IPS-20b (cell line): ENCODE measurements around the gene KRT84.
"Not testable (repeated sequence)": the region's sequence is repeated elsewhere in the genome, so short reads cannot be mapped to it uniquely, and the experiment has no call there.

ENCODE experiments used
- H3K27ac ChIP-seq: one replicate; pipeline ENCODE4 v1.5.1; 2013; ENCODE audit warnings: low read length
- H3K27me3 ChIP-seq: 2 replicates; pipeline ENCODE4 v1.6.1; 2013; ENCODE audit warnings: mild to moderate bottlenecking, low read length, inconsistent platforms; ENCODE audit not compliant: insufficient read depth
- H3K36me3 ChIP-seq: 2 replicates; pipeline ENCODE4 v1.6.1; 2013; ENCODE audit warnings: low read depth, mild to moderate bottlenecking, inconsistent platforms, low read length, moderate library complexity; ENCODE audit not compliant: insufficient read depth
- H3K4me1 ChIP-seq: 2 replicates; pipeline ENCODE4 v1.6.1; 2013; ENCODE audit warnings: mild to moderate bottlenecking, control low read depth, inconsistent platforms, low read length, moderate library complexity; ENCODE audit not compliant: insufficient read depth
- H3K4me3 ChIP-seq: 2 replicates; pipeline ENCODE4 v1.5.1; 2013; ENCODE audit warnings: mild to moderate bottlenecking, low read length, inconsistent platforms
- H3K9ac ChIP-seq: 2 replicates; pipeline ENCODE4 v1.6.1; 2013; ENCODE audit warnings: low read depth, mild to moderate bottlenecking, inconsistent platforms, low read length, moderate library complexity
- H3K9me3 ChIP-seq: 2 replicates; pipeline ENCODE4 v1.6.1; 2013; ENCODE audit warnings: mild to moderate bottlenecking, low read depth, low read length, inconsistent platforms; ENCODE audit not compliant: insufficient read depth

Gene KRT84

GRCh38 chr12:52423035-52423434, 37.6 kb upstream of the KRT84 start:
- no peak overlapping the region for H3K9ac ChIP-seq
- H3K4me1 ChIP-seq = no peaks in the 10 kb centered on the region
- no peaks in the 10 kb centered on the region for H3K27me3 ChIP-seq
- H3K9me3 ChIP-seq = no peaks in the 10 kb centered on the region
- no peaks in the 10 kb centered on the region for H3K36me3 ChIP-seq
- no peak overlapping the region for H3K27ac ChIP-seq
- H3K4me3 ChIP-seq = no peak overlapping the region

DNA sequence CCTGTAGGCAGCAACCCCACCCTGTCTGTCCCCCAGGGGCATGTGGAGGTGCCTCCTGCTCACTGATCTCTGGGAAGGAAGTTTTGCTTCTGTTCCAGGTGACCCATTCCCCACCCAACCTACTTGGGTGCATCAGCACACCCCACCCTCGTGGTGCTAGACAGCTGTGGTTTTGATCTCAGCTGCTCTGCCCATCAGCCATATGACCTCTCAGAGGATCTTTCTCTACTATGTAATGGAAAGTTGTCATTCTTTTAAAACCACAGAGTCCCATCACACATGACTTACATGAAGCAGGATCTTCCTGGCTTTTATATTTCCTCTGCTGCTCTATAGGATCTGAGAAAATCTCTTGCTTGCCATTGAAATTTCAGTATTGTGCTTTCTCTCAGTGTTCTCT, 34.2 kb upstream of the KRT84 start:
- no peaks in the 10 kb centered on the region for H3K9me3 ChIP-seq
- H3K4me3 ChIP-seq = no peak overlapping the region

DNA sequence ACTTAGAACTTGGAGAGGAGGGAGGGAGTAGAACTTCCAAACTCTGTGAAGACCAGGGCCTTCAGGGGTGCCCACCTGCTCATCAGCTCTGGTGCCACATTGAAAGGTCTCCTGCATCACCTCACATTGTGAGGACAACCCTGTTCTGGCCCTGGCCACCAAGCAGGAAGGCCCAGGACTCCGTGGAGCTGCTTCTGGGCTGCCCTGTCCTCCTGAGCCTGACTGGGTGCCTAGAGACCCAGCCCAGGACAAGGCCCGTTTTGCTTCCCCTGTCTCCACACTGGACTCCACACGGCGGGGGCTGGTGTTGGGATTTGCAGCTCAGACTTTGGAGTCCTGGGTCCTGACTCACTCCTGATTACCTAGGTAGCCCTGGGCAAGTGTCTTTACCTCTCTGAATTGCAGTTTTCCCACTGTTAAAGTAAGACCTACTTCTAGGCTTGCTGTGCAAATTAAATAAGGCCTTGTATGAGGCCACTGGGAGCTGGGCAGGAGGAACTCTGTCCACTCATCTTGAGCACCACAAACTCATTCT, 33.2 kb upstream of the KRT84 start:
- no peaks in the 10 kb centered on the region for H3K36me3 ChIP-seq
- no peaks in the 10 kb centered on the region for H3K27me3 ChIP-seq
- H3K4me3 ChIP-seq = no peak overlapping the region
- H3K9me3 ChIP-seq = no peaks in the 10 kb centered on the region
- H3K9ac ChIP-seq = no peak overlapping the region
- no peak overlapping the region for H3K27ac ChIP-seq
- no peaks in the 10 kb centered on the region for H3K4me1 ChIP-seq

More for the DNA sequence above, 34.2 kb upstream of the KRT84 start:
- Histone ChIP-seq H3K36me3 (no peaks in the 10 kb centered on the region), H3K27ac (no peak overlapping the region), H3K9ac (no peak overlapping the region), H3K4me1 (no peaks in the 10 kb centered on the region), H3K27me3 (no peaks in the 10 kb centered on the region)

GRCh38 chr12:52417740-52418139, 32.3 kb upstream of the KRT84 start:
- H3K9ac ChIP-seq = no peak overlapping the region
- H3K9me3 ChIP-seq = no peaks in the 10 kb centered on the region
- H3K27ac ChIP-seq = no peak overlapping the region
- H3K27me3 ChIP-seq = no peaks in the 10 kb centered on the region
- no peaks in the 10 kb centered on the region for H3K4me1 ChIP-seq
- H3K36me3 ChIP-seq = no peaks in the 10 kb centered on the region
- H3K4me3 ChIP-seq = no peak overlapping the region

- no peak overlapping the region for H3K4me3 ChIP-seq
These were observed 31.3 kb upstream of the KRT84 start for GRCh38 chr12:52416795-52417194.

DNA sequence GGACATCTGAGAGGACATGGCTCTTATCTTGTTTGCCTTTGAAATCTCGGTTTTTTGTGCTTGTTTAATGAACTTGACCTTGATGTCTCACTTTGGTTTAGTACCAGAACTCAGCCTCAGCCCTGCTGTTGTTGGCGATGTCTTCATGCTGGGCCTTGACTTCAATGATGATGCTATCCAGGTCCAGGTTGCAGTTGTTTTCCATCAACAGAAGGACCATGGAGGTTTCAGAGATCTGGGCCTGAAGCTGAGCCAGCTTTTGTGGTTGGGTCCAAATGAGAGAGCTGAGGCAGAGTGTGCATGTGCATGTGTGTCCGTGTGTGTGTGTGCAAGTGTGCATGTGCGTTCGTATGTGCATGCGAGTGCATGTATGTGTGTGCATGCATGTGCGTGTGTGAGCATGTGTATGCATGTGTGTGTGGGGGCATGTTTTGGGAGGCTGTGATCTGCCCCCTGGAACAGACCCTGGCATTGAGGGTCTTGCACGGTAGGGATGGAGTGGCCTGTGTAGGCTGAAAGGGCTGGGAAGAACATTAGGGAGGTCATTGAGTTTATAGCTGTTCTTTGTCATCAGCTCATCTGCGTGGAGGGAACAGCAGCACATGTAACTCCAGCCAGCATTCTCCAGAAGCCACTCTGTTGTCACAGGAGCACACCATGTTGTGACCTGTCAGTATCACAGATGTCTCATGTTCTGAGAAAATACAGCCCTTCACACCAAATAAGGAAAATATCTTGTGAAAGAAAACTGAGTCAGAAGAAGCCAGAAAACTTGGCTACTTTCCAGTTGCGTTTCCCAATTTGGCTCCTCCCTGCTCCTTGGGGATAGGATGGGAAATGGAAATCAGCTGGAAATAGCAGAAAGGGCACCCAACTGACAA, 30.7 kb upstream of the KRT84 start:
- Histone ChIP-seq H3K9me3 (no peaks in the 10 kb centered on the region), H3K4me1 (no peaks in the 10 kb centered on the region), H3K36me3 (no peaks in the 10 kb centered on the region), H3K27me3 (no peaks in the 10 kb centered on the region), H3K27ac (no peak overlapping the region), H3K4me3 (no peak overlapping the region), H3K9ac (no peak overlapping the region)

More at GRCh38 chr12:52416795-52417194, 31.3 kb upstream of the KRT84 start:
- Histone ChIP-seq H3K9me3 (no peaks in the 10 kb centered on the region), H3K4me1 (no peaks in the 10 kb centered on the region), H3K9ac (no peak overlapping the region), H3K27ac (no peak overlapping the region), H3K27me3 (no peaks in the 10 kb centered on the region), H3K36me3 (no peaks in the 10 kb centered on the region)

GRCh38 chr12:52414936-52415335, 29.5 kb upstream of the KRT84 start:
- Histone ChIP-seq H3K4me1 (no peaks in the 10 kb centered on the region), H3K9ac (no peak overlapping the region), H3K9me3 (no peaks in the 10 kb centered on the region), H3K4me3 (no peak overlapping the region), H3K27me3 (no peaks in the 10 kb centered on the region), H3K36me3 (no peaks in the 10 kb centered on the region), H3K27ac (no peak overlapping the region)

GRCh38 chr12:52413782-52414345, 28.4 kb upstream of the KRT84 start:
- H3K9ac ChIP-seq = no peak overlapping the region
- no peak overlapping the region for H3K4me3 ChIP-seq
- H3K27ac ChIP-seq = no peak overlapping the region
- no peaks in the 10 kb centered on the region for H3K36me3 ChIP-seq
- H3K9me3 ChIP-seq = no peaks in the 10 kb centered on the region
- no peaks in the 10 kb centered on the region for H3K4me1 ChIP-seq
- H3K27me3 ChIP-seq = no peaks in the 10 kb centered on the region

- no peaks in the 10 kb centered on the region for H3K9me3 ChIP-seq
- H3K4me3 ChIP-seq = no peak overlapping the region
- no peaks in the 10 kb centered on the region for H3K4me1 ChIP-seq
- no peak overlapping the region for H3K9ac ChIP-seq
- no peak overlapping the region for H3K27ac ChIP-seq
- no peaks in the 10 kb centered on the region for H3K36me3 ChIP-seq
- no peaks in the 10 kb centered on the region for H3K27me3 ChIP-seq
These were observed 27.8 kb upstream of the KRT84 start for GRCh38 chr12:52413202-52413601.

- no peaks in the 10 kb centered on the region for H3K36me3 ChIP-seq
- H3K27ac ChIP-seq = no peak overlapping the region
These were observed 26.4 kb upstream of the KRT84 start for GRCh38 chr12:52411815-52412214.

DNA sequence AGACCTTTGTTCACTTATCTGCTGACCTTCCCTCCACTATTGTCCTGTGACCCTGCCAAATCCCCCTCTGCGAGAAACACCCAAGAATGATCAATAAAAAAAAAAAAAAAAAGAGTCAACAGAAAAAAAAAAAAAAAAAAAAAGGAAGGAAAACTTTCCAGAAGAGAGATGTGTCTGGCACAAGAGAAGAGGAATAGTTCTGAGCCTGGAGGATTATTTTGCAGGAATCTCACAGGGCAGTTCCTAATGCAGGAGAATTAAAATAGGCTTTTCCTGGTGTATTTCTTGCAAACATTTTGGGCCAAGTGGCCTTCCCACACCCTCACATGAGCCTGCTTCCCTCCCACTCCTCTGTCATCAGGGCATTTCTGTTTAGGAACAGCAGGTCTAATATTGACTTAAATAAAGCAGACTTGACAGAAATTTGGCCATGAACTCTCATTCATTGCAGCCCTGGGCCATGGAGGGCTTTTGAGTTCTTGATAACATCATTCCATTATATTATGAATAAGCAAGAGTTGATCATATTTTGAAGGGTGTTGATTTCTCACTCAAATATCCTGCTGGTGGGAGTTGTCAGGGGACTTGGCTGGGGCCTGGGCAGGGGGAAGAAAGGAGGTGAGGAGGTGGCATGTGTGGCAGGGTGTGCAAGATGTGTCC, 25.3 kb upstream of the KRT84 start:
- H3K36me3 ChIP-seq, H3K4me1 ChIP-seq, H3K27ac ChIP-seq, H3K9ac ChIP-seq, H3K27me3 ChIP-seq, H3K4me3 ChIP-seq, H3K9me3 ChIP-seq: not testable (repeated sequence)

More at GRCh38 chr12:52411815-52412214, 26.4 kb upstream of the KRT84 start:
- no peak overlapping the region for H3K9ac ChIP-seq
- no peaks in the 10 kb centered on the region for H3K9me3 ChIP-seq
- no peak overlapping the region for H3K4me3 ChIP-seq
- H3K27me3 ChIP-seq = no peaks in the 10 kb centered on the region
- no peaks in the 10 kb centered on the region for H3K4me1 ChIP-seq
